ENCODE measurements around the gene SH3RF2. TPM values are rescaled to one million over a fixed set of nuclear protein-coding genes. Genes with fewer than 3 reads are reported as not detected.

SH3RF2 gene
- total and polyA plus RNA-seq, 2 donors (not counting 3 experiments of a cell fraction or from before 2014, with no cell fraction given) = 0.54 to 0.84 TPM

DNA sequence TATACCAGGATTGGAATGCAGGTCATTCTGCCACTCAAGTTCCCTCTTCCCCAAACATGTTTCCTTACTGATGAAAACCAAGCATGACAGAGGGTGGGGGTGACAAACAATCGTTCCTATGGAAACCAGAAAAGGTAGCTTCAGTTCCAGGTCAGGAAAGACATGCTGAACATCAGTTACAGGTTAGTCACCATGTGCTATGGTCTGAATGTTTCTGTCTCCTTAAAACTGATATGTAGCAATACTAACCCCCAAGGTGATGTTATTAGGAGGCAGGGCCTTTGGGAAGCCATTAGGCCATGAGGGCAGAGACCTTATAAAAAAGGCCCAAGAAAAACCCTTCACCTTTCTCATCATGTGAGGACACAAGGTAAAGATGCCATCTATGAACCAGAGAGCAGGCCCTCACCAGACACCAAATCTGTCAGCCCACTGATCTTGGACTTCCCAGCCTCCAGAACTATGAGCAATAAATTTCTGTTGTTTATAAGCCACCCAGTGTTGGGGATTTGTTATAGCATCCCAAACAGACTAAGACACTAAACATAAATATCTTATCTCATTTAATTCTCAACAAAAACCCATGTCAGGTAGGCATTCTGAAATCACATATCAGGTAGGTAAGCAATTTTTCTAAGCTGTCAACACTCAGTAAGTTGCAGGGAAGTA lies 15.7 kb upstream of the SH3RF2 start:
- TF ChIP-seq, protein P1, sequence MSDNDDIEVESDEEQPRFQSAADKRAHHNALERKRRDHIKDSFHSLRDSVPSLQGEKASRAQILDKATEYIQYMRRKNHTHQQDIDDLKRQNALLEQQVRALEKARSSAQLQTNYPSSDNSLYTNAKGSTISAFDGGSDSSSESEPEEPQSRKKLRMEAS (IDR thresholded peaks at IDR 0.05; ENCODE audit: insufficient read depth, insufficient read length) = no peak
- no peak for TF ChIP-seq JUN (IDR thresholded peaks at IDR 0.05; ENCODE audit: borderline replicate concordance, insufficient read depth, insufficient read length, low read depth)
- TF ChIP-seq POLR2AphosphoS5 (IDR thresholded peaks at IDR 0.05; ENCODE audit: insufficient read depth, low read depth, low read length) = no peak
- no peak for TF ChIP-seq FOS (IDR thresholded peaks at IDR 0.05; ENCODE audit: borderline replicate concordance, insufficient read depth, low read length)
- no peak for TF ChIP-seq EZH2 (IDR thresholded peaks at IDR 0.05; ENCODE audit: borderline replicate concordance, low read depth, low read length, severe bottlenecking)
- no peak for TF ChIP-seq MYC (IDR thresholded peaks at IDR 0.05; ENCODE audit: low read depth, low read length)
- no peaks in the 10 kb centered on the region for H3K36me3 ChIP-seq (ENCODE audit: control insufficient read depth in 2 of 2, extremely low read depth in 1 of 2, insufficient read depth in 2 of 2, low read length in 2 of 2)
- BruUV-seq (replicated peaks) = no TSS peak
- H3K9me3 ChIP-seq (replicated peaks; ENCODE audit: control insufficient read depth, insufficient read depth, low read length) = no peaks in the 10 kb centered on the region
- H2AFZ ChIP-seq (ENCODE audit: low read depth, low read length) = no peak overlapping the region
- DNase-seq (ENCODE audit: low read depth, low spot score) = no peak
- no peaks in the 10 kb centered on the region for H3K79me2 ChIP-seq (ENCODE audit: control insufficient read depth, insufficient read depth, low read length)
- no peak overlapping the region for H3K4me2 ChIP-seq (ENCODE audit: insufficient read depth, low read length)
- H3K4me3 ChIP-seq (replicated peaks in 1 of 3; ENCODE audit: insufficient read depth in 1 of 3, low read depth in 1 of 3, low read length in 3 of 3) = no peak overlapping the region
- H3K4me1 ChIP-seq (ENCODE audit: control insufficient read depth, extremely low read depth, insufficient read depth, low read length) = peaks cover 14% of the 10 kb centered on the region
- peaks cover 3% of the 10 kb centered on the region for H3K9me1 ChIP-seq (replicated peaks; ENCODE audit: control insufficient read depth, extremely low read depth, insufficient read depth, low read length)
- no peaks in the 10 kb centered on the region for H3K27me3 ChIP-seq (ENCODE audit: control insufficient read depth in 2 of 2, insufficient read depth in 2 of 2, low read length in 2 of 2)
- intact Hi-C loops (cut with micrococcal nuclease) = loop anchor here (5.0 kb wide), 1 partner anchor 132 kb away; no protein-coding TSS in a partner anchor
- ChIA-PET CTCF (interaction anchor here (1.1 to 1.5 kb wide), 2 partner anchors 12 to 33 kb away, joined by 3 read pairs; no protein-coding TSS in a partner anchor), POLR2A (no interaction called here)
- H3K27ac ChIP-seq (ENCODE audit: insufficient read depth, low read depth, low read length) = no peak overlapping the region
- FAIRE-seq = no peak
- dilution Hi-C loops (cut with MboI; ENCODE audit: extremely low pct_ligation_motif_present, low sequenced_read_pairs) = no loop called here
- no peaks in the 10 kb centered on the region for H4K20me1 ChIP-seq (replicated peaks; ENCODE audit: control insufficient read depth, extremely low read depth, insufficient read depth, low read length)
- no peak overlapping the region for H3K9ac ChIP-seq (replicated peaks; ENCODE audit: extremely low read depth, insufficient read depth, low read length)

DNA sequence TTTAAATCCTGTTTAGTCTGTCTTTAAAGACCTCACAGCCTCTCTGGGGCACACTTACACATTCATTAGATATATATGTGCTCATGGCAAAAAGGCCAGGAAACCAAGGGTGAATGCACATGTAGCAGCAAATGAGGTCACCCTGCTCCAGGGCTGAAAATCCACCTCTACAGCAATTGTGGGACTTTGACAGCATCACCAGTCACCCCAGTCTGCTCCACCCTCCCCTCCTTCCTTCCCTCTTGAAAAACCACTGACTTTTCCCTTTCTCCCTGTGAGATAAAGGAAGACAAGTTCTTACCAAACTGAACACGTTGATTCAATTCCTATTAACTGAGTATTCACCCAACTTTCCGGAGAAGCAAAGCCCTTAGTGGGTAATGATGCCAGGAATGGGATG lies 15.2 kb upstream of the SH3RF2 start:
- no peak overlapping the region for H3K4me2 ChIP-seq (ENCODE audit: insufficient read depth, low read length)
- peaks cover 19% of the 10 kb centered on the region for H3K4me1 ChIP-seq (ENCODE audit: control insufficient read depth, extremely low read depth, insufficient read depth, low read length)
- TF ChIP-seq GATA2 (IDR thresholded peaks at IDR 0.05; ENCODE audit: insufficient read depth, insufficient read length, low read depth, low read length) = no peak
- no peak for TF ChIP-seq POLR2A (IDR thresholded peaks at IDR 0.05; ENCODE audit: low read depth, low read length)
- no peak for TF ChIP-seq EZH2 (IDR thresholded peaks at IDR 0.05; ENCODE audit: borderline replicate concordance, low read depth, low read length, severe bottlenecking)
- no peak for TF ChIP-seq FOS (IDR thresholded peaks at IDR 0.05; ENCODE audit: borderline replicate concordance, insufficient read depth, low read length)
- TF ChIP-seq POLR2AphosphoS5 (IDR thresholded peaks at IDR 0.05; ENCODE audit: insufficient read depth, low read depth, low read length) = no peak
- no peak for TF ChIP-seq JUN (IDR thresholded peaks at IDR 0.05; ENCODE audit: borderline replicate concordance, insufficient read depth, insufficient read length, low read depth)
- TF ChIP-seq, protein P2, sequence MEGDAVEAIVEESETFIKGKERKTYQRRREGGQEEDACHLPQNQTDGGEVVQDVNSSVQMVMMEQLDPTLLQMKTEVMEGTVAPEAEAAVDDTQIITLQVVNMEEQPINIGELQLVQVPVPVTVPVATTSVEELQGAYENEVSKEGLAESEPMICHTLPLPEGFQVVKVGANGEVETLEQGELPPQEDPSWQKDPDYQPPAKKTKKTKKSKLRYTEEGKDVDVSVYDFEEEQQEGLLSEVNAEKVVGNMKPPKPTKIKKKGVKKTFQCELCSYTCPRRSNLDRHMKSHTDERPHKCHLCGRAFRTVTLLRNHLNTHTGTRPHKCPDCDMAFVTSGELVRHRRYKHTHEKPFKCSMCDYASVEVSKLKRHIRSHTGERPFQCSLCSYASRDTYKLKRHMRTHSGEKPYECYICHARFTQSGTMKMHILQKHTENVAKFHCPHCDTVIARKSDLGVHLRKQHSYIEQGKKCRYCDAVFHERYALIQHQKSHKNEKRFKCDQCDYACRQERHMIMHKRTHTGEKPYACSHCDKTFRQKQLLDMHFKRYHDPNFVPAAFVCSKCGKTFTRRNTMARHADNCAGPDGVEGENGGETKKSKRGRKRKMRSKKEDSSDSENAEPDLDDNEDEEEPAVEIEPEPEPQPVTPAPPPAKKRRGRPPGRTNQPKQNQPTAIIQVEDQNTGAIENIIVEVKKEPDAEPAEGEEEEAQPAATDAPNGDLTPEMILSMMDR (IDR thresholded peaks at IDR 0.05; ENCODE audit: extremely low read depth in 1 of 2, insufficient read depth in 1 of 2, low read depth in 1 of 2, low read length in 2 of 2) = no peak
- no peak for TF ChIP-seq MYC (IDR thresholded peaks at IDR 0.05; ENCODE audit: low read depth, low read length)
- TF ChIP-seq, protein P1 (IDR thresholded peaks at IDR 0.05; ENCODE audit: insufficient read depth, insufficient read length) = no peak
- H3K9me3 ChIP-seq (replicated peaks; ENCODE audit: control insufficient read depth, insufficient read depth, low read length) = no peaks in the 10 kb centered on the region
- no peaks in the 10 kb centered on the region for H3K79me2 ChIP-seq (ENCODE audit: control insufficient read depth, insufficient read depth, low read length)
- dilution Hi-C loops (cut with MboI; ENCODE audit: extremely low pct_ligation_motif_present, low sequenced_read_pairs) = no loop called here
- DNase-seq (ENCODE audit: low read depth, low spot score) = no peak
- no peaks in the 10 kb centered on the region for H3K27me3 ChIP-seq (ENCODE audit: control insufficient read depth in 2 of 2, insufficient read depth in 2 of 2, low read length in 2 of 2)
- no peak overlapping the region for H3K9ac ChIP-seq (replicated peaks; ENCODE audit: extremely low read depth, insufficient read depth, low read length)
- intact Hi-C loops (cut with micrococcal nuclease) = loop anchor here (5.0 kb wide), 1 partner anchor 131 kb away; no protein-coding TSS in a partner anchor
- no peaks in the 10 kb centered on the region for H4K20me1 ChIP-seq (replicated peaks; ENCODE audit: control insufficient read depth, extremely low read depth, insufficient read depth, low read length)
- no peak for FAIRE-seq
- H3K9me1 ChIP-seq (replicated peaks; ENCODE audit: control insufficient read depth, extremely low read depth, insufficient read depth, low read length) = peaks cover 3% of the 10 kb centered on the region
- CTCF ChIA-PET = interaction anchor here (1.1 to 1.5 kb wide), 2 partner anchors 13 to 33 kb away, joined by 3 read pairs; no protein-coding TSS in a partner anchor
- H3K4me3 ChIP-seq (replicated peaks in 1 of 3; ENCODE audit: insufficient read depth in 1 of 3, low read depth in 1 of 3, low read length in 3 of 3) = no peak overlapping the region
- BruUV-seq (replicated peaks) = no TSS peak
- POLR2A ChIA-PET = no interaction called here
- no peaks in the 10 kb centered on the region for H3K36me3 ChIP-seq (ENCODE audit: control insufficient read depth in 2 of 2, extremely low read depth in 1 of 2, insufficient read depth in 2 of 2, low read length in 2 of 2)
- no peak overlapping the region for H2AFZ ChIP-seq (ENCODE audit: low read depth, low read length)
- H3K27ac ChIP-seq (ENCODE audit: insufficient read depth, low read depth, low read length) = no peak overlapping the region
